ENCODE data around the gene FOXQ1.
"Not testable (repeated sequence)": the region's sequence is repeated elsewhere in the genome, so short reads cannot be mapped to it uniquely, and the experiment has no call there.

The FOXQ1 gene

DNA sequence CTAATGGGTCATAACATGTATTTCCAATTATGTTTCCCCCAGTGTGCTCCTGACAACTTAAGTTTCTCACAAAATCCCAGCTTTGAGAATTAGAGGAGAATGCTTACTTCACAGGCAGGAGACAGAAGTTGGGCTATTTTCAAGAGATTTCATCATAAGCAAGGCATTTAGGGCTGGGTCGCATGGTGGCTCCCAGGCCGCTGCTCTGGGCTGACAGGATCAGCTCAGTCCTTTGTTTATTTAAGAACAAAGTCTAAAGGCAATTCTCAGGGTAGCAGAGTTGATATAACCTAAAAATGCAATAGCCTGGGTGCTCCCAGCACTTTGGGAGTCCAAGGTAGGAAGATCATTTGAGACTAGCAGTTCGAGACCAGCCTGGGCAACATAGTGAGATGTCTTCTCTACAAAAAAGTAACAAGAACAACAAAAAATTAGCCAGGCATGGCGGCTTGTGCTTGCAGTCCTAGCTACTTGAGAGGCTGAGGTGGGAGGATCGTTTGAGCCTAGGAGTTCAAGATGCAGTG, 10.9 kb downstream of the FOXQ1 start:
- DNase-seq, result no peak

DNA sequence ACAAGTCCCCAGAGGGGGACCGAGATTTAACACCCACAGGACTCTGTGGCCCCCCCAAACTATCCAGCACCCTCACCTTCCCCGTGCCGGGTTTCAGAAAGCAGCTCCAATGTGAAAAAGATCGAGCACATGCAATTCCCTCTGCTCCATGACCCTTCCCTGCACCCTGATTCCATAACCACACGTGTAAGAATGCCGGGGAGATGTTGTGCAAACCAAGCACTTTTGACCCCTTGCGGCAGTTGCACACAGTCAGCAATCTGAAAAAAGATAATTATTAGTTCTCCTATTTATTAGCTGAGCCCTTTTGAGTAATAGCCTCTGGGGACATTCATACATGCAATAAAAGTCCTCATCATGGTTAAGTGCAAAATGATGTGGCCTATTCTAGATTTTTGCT, 13.0 kb downstream of the FOXQ1 start:
- DNase-seq, result no peak

DNA sequence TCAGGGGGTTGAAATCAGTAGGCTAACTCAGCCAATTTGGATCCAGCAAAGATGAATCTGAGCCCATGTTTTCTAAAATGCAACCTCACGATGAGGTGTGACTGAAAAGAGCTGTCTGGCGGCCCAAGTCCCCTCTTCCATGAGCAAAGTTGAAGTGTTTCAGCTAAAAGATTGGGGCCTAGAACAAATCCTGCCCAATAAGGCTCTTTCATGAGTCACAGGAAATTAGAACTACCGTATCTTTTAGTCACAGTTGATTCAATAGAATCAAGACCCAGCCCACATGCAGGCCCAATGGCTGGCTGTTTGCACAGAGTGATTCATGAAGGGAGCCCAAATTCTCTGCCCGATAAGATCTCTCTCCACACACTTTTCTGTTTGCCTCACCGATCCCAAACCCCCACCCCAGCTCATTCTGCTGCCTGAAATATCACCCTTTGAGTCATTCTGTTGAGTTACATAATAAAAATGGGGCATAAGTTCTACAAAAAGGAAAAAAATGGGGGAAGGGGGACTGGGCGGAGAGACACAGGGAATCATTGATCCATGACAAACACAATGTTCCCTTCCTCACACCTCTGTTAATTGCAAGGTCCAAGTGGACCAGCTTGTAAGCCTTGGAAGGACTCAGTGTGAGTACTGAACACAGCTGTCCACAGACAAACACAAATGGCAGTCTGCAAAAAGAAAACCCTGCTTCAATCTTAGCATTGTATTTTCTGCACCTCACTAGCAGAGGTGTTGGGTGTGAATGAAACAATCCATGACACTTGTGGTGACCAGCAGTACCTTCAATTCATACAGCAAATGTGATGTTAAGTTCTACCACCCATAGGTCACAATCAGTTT, 13.8 kb downstream of the FOXQ1 start:
- no peak for DNase-seq

DNA sequence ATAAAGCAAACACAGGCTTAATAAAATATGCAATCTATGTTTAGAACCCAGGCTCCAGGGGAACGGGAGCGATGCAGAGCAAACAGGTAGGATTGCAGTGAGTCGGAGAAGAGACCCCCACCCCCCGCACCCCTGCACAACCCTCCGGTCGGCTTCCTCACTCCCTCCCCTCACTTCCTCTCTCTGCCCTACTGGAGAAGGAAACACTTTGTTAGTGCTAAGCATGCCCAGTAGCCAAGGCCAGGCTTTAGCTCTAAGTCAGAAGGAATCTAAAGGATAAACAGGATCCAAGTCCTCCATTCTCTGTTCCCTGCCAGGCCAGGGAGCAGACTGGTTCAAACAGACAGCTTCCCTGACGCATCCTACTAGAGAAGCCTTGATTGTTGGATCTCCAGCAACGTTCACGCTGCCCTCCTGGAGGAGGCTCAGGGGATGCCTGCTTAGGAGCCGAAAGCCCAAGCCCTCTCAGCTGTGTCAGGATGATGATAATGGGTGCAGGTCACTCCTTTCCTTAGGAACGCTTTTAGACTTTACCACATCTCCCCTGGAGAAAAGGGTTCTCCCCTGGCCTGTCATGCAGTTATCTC, 14.7 kb downstream of the FOXQ1 start:
- DNase-seq, result no peak

DNA sequence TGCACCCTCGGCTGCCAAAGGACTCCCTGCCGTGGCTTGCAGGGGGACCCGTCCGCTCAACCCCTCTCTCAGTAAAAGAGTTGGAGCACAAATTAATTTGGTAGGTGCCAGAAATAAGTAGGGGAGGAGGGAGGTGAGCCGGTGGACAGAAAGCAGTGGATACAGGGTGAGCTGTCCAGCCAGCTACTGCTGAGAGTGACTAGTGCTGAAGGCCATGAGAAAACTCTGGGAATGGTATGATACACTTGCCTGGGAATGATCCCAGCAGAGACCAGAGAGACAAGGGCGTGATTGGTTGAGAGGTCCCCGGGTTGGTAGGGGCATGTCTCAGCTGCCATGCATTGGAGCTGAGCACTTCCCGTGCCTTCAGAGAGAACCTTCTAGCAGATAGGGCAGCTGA, 15.7 kb downstream of the FOXQ1 start:
- DNase-seq, result no peak

DNA sequence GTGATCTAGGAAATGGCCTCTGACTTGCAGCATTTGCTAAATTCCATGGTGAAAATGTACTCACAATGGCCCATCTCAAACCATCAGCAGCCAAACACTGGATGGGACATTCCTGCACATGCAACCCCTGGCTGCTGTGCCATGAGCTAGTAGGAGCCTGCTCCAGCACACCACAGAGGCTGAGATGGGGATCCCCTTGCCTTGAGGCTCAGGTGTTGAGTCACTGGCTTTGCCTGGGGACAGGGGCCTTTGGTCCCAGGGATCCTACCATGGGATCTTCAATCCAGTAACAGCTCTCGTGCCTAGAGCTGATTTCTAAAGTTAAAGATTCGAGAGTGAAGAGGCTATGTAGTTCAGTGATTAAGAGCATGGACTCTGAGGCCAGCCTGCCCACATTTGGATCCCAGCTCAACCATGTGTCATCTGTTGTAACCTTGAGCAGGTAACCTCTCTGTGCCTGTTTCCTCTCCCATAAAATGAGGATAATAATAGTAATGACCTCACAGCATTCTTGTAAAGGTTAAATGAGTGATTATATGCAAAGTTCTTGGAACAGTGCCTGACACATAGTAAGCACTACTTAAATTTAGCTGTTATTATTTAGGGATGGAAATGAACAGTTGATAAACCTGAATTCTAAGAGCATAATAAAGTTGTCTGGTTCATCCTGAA, 16.4 kb downstream of the FOXQ1 start:
- DNase-seq, result no peak

DNA sequence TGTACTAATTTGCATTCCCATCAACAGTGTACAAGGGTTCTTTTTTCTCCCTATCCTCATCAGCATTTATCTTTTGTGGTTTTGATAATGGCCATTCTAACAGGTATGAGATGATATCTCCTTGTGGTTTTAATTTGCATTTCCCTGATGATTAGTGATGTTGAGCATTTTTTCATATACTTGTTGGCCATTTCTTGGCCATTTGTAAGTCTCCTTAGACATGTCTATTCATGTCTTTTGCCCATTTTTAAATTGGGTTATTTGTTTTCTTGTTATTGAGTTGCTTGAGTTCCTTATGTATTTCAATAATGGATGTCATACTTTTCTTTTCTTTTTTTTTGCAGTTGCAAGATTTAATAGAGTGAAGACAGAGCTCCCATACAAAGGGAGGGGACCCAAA, 17.8 kb downstream of the FOXQ1 start:
- no peak for DNase-seq

DNA sequence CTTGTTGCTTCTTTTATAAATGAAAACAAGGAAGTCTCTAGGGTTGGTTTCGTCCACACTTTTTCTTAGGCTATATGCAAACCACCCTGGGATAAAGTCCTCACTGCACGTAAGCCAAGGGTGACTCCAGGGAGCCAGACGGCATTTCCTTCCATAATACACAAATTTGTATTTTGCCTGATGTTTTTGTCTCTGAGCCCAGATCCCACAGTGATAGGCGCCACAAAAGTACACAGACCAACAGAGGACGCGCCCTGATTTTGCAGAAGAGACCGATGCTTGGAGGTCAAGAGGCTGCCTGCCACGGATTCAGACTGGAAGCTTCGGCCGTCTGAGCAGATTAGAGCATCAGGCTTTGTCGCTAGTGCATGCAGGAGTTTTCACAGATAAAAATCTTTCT, 22.8 kb downstream of the FOXQ1 start:
- no peak for DNase-seq

DNA sequence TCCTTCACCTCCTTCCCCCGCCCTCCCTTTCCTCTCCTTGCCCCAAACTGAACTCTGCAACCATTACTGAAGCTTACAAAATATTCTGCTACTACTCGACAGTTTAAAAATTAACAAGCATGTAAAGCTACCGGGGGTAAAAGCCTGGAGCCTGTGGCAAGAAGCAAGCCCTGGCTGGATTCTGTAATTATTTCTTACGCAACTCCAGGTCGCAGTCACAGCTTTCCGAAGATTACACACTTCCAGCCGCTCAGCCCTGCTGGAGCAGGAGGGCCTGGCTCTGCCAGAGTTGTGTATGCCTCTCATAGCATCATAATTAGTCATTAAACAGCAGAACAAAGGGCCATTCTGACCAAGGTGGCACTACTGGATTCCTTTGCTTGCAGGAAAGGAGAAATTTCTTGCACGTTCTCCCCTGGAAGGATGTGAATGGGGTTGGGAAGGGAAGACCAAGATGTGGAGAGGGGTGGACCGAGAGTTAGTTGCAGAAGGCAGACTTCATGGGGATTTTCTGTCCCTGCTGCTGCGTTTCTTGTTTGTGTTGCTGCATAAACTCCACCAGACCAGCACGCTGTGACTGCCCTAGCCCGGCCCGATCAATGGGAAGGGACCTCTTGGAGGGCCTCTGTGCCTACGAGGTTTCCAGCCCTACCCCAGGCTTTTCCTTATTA, 23.6 kb downstream of the FOXQ1 start:
- no peak for DNase-seq

DNA sequence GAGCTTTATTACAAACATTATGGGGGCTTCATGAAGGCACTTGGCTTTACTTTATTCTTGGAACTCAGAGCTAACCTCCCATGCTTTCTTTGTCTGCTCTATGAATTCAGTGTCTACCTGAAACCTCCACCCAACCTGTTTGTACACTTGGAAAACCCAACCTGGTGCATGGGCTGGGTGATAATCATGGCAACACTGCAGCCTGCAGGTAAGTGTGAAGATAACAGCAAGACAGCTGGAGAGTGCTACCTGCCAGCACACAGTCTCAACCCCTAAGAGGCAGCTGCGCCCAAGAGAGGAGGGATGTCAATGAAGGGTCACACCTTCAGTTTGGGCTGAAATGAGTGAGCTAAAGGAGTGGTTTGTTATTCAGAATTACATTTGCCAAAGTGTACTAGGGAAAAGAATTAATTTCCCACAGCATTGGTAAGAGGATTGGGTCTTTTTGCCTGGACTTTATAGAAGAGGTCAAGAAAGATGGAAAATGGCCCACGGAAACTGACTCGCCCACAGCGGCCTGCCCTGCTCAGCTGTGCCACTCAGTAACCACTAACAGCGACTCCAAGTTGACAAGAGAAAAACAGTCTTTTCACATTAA, 24.4 kb downstream of the FOXQ1 start:
- no peak for DNase-seq

DNA sequence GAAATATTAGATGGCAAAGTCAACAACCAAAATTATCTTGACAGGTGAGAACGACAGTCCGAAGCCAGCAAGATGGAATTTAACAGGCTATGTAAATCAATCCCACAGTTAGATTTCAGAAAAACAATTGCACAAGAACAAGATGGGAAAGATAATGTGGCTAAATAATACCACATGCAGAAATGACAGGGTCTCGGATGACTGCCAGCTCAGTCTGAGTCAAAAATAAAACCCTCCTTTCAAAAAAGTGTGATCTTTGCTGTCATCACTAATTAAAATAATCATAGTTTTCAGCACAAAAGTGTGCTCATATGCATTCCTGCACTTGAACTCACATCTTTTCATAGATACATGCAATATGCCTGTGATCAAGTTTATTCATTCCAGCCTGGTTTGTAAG, 25.9 kb downstream of the FOXQ1 start:
- DNase-seq, result no peak

DNA sequence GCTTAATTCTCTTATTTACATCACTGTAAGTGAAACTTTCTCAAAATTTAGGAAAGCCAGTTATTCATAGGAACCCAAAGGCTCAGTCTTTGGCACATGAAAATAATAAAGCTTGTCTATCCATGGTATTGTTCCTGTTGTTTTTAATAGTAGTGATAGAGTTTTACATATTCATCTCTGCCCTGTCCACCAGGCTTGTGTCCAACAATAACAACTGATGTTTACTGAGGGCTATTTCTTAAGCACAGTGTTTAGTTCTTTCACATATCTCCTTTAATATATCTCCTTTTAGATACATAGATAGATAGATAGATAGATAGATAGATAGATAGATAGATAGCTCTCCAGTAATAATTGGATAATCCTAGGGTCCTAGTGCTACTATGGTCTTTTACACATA, 34.2 kb downstream of the FOXQ1 start:
- DNase-seq, result no peak

DNA sequence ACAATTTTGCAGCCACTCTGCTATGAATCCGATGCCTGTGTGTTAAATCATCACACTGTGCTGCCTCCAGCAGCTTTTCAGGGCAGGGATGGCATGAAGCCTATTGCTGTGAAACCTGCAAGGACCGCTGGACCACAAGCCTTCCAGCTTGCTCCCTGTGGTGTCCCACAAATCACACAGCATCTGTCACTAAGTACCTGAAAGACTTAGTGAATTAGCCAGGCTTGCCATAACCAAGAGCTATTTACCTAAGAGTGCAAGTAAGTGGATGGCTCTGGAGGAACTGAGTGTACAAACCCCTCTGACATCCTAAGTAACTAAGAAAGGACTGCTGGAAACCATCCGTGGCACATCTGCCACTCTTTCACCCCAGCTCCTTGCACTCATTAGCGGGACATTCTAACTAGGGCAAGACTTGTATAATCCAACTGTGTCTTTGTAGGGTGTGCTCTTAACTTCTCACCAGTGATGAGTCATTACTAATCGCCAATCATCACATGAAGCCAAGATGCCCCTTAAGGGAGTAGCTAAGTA, 34.7 kb downstream of the FOXQ1 start:
- no peak for DNase-seq

DNA sequence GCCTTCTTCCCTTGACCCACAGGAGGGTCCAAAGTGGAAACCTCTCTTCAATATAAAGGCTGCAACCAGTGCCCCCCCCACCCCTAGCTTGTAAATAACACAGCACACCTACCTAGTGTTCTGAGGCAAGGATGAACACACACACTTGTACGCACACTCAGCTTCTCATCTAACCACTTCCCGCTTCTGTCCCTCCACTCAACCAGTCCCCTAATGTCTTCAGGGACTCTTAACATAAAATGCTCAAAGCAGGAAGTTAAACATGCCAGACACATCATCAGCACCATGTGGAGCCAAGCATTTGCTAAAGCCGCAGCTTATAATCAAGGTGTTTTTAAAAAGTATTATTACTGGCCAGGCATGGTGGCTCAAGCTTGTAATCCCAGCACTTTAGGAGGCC, 35.3 kb downstream of the FOXQ1 start:
- no peak for DNase-seq

DNA sequence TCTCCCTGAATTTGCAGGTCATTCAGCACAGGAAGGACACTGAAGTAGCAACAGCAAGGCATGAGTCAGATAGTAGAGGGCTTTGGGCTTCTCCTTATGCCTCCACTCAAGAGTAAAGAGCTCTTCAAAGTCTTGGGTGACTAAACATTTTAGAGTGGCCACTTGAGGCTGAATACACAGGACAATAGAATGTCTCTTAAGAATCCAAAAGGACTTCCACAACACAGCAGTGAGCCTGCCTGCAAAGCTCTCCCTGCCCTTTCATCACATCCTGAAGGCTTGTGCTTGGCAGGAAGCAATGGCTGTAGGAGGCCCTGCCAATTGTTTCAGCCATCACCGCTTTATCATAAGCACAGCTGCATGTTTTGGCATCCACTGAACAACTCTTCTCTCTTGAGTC, 36.8 kb downstream of the FOXQ1 start:
- DNase-seq, result no peak

DNA sequence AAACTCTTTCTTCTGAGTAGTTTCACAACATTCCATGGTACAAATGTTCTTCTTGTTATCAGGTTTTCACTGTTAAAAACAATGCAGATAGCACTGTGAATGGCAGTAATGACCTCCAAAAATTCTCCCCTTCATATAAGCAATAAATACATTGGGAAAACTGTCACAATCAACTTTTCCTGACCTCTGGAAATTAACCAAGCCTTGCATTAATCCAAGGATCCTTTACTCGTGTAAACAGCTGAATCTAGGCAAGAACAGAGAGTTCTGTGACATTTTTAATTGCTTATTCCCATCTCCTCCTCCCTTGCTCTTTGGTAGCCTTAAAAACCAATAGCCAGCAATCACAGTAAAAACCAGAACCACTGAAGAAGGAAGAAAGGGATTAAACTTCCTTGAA, 37.8 kb downstream of the FOXQ1 start:
- DNase-seq, result no peak

DNA sequence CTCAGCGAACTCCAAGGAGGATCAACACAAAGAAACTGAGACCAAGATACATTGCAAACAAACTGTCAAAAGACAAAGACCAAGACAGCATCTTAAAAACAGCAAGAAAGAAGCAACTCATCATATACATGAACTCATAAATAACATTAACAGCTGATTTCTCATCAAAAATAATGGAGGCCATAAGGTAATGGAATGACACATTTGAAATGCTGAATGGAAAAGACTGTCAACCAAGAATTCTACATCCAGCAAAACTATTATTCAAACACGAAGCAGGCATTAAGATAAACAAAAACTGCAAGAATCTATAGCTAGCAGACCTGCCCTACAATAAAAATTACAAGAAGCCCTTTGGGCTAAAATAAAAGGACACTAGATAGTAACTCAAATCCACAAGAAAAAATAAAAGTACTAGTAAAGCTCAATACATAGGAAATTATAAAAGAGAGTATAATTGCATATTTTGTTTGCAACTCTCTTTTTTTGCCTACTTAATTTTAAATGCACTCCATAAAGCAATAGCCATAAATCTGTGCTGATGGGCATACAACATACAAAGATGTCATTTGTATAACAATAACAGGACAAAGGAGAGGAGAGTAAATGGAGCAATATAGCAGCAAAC, 39.6 kb downstream of the FOXQ1 start:
- DNase-seq, result no peak

DNA sequence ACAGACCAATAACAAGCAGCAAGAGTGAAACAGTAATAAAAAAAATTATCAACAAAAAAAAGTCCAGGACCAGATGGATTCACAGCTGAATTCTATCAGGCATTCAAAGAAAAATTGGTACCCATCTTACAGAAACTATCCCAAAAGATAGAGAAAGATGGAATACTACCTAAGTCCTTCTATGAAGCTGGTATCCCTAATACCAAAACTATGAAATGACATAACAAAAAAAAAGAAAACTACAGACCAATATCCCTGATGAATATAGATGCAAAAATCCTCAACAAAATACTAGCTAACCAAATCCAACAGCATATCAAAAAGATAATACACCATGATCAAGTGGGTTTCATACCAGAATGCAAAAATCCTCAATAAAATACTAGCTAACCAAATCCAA, 43.2 kb downstream of the FOXQ1 start:
- DNase-seq, result not testable (repeated sequence)

DNA sequence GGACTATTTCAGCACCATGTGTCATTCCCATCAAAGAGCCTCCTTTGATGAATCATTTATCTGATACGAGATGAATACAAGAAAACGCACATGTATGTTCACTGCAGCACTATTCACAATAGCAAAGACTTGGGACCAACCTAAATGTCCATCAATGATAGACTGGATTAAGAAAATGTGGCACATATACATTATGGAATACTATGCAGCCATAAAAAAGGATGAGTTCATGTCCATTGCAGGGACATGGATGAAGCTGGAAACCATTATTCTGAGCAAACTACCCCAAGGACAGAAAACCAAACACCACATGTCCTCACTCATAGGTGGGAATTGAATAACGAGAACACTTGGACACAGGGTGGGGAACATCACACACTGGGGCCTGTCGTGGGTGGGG, 49.8 kb downstream of the FOXQ1 start:
- not testable (repeated sequence) for DNase-seq

DNA sequence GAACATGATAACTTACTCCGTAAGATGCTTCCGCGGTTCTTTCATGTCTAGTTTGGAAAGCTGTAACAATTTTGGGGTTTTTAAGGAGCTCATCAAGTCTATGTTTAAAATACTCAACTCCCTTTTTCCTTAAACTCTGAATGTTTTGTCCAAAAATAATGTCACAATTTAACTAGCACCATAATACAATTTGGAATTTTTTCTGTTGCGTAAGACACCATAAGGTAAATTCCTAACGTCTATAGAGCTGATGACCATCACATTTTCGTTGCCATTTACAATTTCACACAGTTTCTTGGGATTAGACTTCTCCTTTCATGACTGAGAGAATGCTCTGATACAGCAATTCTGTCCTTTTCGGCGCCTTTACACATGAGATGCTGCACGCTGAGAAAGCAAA, 50.7 kb downstream of the FOXQ1 start:
- no peak for DNase-seq

DNA sequence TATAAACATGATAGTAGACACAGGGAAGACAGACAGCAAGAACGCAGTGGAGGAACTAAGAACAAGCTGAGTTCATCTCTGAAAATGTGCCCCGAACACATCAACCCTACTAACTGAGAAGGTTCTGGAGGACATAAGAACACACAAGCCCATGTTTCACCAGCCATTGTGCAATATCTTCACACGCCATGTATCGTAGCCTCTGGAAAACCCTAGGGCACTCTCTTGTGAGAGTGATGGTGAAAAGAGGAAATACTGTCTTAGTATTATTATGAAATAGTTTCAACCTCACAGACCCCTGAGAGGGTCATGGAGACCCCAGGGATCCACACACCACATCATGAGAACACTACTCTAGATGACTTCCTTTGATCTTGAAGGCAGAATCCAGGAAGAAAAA, 51.4 kb downstream of the FOXQ1 start:
- no peak for DNase-seq
